Raji (cell line): Measurements from ENCODE around the gene DCAF17.
A peak's percentile ranks its signal among the peaks of the same experiment; 100 is the strongest.

Source experiments
- POLR2A ChIP-seq: IDR thresholded peaks from 2 replicates; pipeline ENCODE4 v1.6.1; 2011; ENCODE audit warnings: low read depth, low read length, control low read depth; ENCODE audit not compliant: insufficient read depth

Gene DCAF17

GRCh38 chr2:171515672-171516298 is 81.8 kb downstream of the DCAF17 start:
- no peak for TF ChIP-seq POLR2A

- no peak for TF ChIP-seq POLR2A
These were observed 82.8 kb downstream of the DCAF17 start for GRCh38 chr2:171516793-171517192.

DNA sequence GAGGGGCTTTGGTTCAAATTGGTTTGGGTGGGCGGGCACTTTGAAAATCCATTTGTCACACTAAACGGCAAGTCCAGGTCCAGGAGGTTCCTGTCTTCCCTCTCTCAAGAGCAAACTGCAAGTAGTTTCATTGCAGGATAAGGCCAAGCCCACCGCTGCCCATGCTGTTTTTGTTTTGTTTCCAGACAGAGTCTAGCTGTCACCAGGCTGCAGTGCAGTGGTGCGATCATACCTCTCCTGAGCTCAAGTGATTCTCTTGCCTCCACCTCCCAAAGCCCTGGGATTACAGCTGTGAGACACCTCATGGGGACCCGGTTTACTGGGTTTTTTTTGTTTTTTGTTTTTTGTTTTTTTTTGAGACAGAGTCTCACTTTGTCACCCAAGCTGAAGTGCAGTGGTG is 86.4 kb downstream of the DCAF17 start:
- no peak for TF ChIP-seq POLR2A

GRCh38 chr2:171521361-171522051 is 87.5 kb downstream of the DCAF17 start:
- TF ChIP-seq POLR2A, result no peak

- no peak for TF ChIP-seq POLR2A
These were observed 88.2 kb downstream of the DCAF17 start, which contains the start of gene CYBRD1 for GRCh38 chr2:171522052-171522787. Gene CYBRD1, plus strand, starts transcription at chr2:171522474. Its CDS starts 72 bp downstream, at chr2:171522546.

GRCh38 chr2:171522788-171523087 is 88.7 kb downstream of the DCAF17 start:
- TF ChIP-seq POLR2A, result no peak

DNA sequence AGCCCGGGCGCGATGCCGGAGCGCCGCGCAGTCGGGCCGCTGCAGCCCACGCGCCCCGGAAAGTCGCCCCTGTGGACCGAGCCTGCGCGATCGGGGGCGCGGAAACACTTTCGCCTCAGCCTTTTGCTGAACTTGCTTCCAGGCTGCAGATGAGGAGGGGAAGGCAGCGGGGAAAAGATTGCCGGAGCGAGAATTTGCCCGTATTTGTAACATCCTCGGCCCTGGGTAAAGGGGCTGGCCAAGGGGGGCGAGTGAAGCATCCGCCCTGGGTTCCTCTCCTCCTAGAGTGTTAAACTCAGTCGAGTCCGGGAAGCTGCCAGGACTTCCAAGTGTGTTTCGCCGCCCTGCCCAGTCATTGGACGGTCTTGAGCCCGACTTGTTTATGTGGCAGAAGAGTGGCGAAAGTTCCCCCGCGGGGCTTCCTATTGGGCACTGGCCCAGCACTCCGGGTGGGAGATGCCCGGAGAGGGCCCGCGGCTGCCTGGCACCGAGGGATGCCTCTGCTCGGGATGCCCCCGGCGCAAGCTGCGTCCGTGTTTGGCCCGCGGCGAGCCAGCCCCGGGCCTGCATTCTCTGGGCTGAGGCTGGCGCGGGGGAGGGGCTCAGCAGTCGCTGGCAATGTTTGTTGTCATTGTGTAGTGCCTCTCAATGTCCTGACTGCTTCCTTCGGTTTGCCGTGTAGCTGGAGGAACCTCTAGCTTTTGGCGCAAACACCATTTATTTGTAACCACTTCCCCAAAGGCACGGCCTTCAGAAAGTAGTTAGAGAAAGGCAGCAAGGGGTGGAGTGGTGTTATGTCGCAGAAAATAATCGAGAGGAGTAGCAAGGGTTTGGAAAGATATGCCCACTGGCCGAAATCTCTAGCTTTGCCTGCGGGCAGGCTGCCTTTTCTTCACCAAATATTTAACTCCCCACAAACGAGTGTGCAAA is 89.3 kb downstream of the DCAF17 start:
- TF ChIP-seq POLR2A, result 0 out of 2 replicates have a peak, but pooled peaks have one; percentile 33

DNA sequence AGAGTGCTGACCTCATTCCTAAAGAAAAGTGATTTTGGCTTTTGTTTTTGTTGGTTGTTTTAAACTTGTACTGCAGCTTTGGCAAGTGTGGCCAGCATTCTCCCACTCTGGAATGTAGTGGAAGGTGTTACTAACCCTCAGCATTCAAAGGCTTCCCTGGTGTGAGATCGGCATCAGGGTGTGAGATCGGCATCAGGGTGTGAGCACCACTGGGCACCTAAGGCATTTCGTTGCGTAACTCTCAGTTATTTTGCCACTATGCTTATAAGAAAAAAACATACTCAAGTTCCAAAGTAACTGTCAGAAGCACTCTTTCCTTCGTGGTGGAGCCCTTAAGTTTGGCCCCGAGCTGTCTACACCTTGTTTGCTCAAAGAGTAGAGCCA is 90.0 kb downstream of the DCAF17 start:
- TF ChIP-seq POLR2A, result no peak

- TF ChIP-seq POLR2A, result no peak
These were observed 95.9 kb downstream of the DCAF17 start for GRCh38 chr2:171529914-171530313.

DNA sequence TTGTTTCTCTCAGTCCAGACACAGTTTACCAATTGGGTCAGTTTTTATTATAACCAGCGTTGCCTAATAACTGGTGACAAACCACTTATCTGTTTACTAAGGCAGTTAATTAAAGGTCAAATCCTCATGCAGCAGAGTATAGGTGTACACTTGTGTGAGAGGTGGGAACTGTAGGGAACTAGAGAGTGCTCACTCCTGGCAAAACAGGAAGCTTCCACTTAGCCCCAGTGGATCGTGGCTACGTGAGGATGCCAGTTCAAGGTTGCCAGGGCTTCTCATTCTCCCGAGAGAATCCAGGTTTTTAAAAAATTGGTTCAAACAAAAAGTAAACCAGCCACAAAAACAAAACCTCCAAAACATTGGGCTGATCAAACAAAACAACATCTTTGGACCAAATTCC is 96.4 kb downstream of the DCAF17 start:
- TF ChIP-seq POLR2A, result no peak

DNA sequence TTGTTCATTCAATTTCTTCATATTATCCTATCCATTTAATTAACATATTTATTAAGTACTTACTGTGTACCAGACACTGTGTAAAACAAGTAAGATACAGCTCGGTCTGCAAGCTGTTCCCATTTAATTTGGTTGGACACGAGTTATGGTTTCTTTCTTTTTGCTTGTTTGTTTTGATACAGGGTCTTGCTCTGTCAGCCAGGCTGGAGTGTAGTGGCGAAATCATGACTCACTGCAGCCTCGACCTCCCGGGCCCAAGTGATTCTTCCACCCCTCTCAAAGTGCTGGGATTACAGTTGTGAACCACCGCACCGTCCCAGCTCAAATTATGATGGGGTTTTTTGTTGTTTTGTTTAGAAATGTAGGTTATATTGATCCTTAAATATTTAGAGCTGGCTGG is 97.3 kb downstream of the DCAF17 start:
- no peak for TF ChIP-seq POLR2A

GRCh38 chr2:171531836-171532450 is 97.9 kb downstream of the DCAF17 start:
- no peak for TF ChIP-seq POLR2A

DNA sequence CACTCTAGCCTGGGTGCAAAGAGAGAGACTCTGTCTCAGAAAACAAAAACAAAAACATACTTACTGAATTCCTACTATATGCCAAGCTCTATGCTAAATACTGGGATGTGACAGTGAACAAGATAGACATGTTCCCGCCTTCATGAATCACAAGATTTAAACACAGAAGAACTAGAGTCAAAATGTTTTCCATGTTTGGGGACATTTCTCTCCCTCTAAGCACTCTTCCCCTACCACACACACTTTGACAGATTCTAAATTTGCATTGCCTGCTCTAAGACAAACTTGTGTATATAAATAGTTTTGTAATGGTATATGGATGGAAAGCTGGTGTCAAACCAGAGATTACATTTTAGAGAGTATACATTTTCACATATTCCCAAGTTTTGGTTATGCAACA is 99.3 kb downstream of the DCAF17 start:
- no peak for TF ChIP-seq POLR2A
